B cell (primary cell): Measurements from ENCODE around the gene BCL2. TPM values are rescaled to one million over a fixed set of nuclear protein-coding genes. Genes with fewer than 3 reads are reported as not detected.
A peak's percentile ranks its signal among the peaks of the same experiment; 100 is the strongest.

ENCODE experiments used
- ATAC-seq: fragments of 200-7000 bp; cut with Tn5 transposase; one replicate; pipeline ENCODE4 v1.10.0; 2021; ENCODE audit warnings: low read depth, mild to moderate bottlenecking, moderate number of reproducible peaks, moderate library complexity
- CTCF ChIA-PET: fragments of 350-600 bp; sonication (Branson Sonifier 250); formaldehyde crosslinking; loops from one replicate; lab custom pipeline; 2021; ENCODE audit warnings: antibody characterized with exemption, inconsistent platforms; lab: Charles Lee
- POLR2A ChIA-PET: fragments of 350-600 bp; sonication (Branson Sonifier 250); formaldehyde crosslinking; loops from one replicate; lab custom pipeline; 2021; ENCODE audit warnings: antibody characterized with exemption; lab: Charles Lee
- DNase-seq: peaks from one replicate; pipeline ENCODE4 v3.0.0; 2013
- H2AFZ ChIP-seq: 2 replicates; pipeline ENCODE4 v1.6.1; 2012; ENCODE audit warnings: mild to moderate bottlenecking, low read depth, low read length; ENCODE audit not compliant: insufficient read depth, poor library complexity, severe bottlenecking
- H3K27ac ChIP-seq, 2 donors: 1 replicate in 1 of 2; 2 replicates in 1 of 2; pipeline ENCODE4 v1.5.1; 2012 to 2013; ENCODE audit warnings: low read length in 2 of 2, mild to moderate bottlenecking in 2 of 2, moderate library complexity in 1 of 2
- H3K27me3 ChIP-seq, 4 experiments: fragments of 200-600 bp in 1 of 4; sonication (generic) in 1 of 4; replicated peaks in 1 of 4; 1 replicate in 2 of 4; 2 replicates in 2 of 4; pipeline versions ENCODE4 v1.6.1 to v1.7.0; 2013 to 2016; ENCODE audit warnings: low read length in 3 of 4, mild to moderate bottlenecking in 2 of 4, mixed read lengths in 1 of 4, moderate library complexity in 1 of 4; ENCODE audit not compliant: insufficient read depth in 4 of 4, control insufficient read depth in 3 of 4; ENCODE audit errors: control extremely low read depth in 1 of 4
- H3K36me3 ChIP-seq, 2 experiments: replicated peaks in 1 of 2; 1 replicate in 1 of 2; 2 replicates in 1 of 2; pipeline versions ENCODE4 v1.6.1 to v1.7.1; 2013; ENCODE audit warnings: low read length in 1 of 2; ENCODE audit not compliant: insufficient read depth in 2 of 2, control insufficient read depth in 1 of 2; ENCODE audit errors: control extremely low read depth in 1 of 2, extremely low read depth in 1 of 2
- H3K4me1 ChIP-seq, 2 donors: fragments of 200-600 bp in 1 of 2; sonication (generic) in 1 of 2; 1 replicate in 1 of 2; 2 replicates in 1 of 2; pipeline versions ENCODE4 v1.5.1 to v1.6.1; 2013 to 2017; ENCODE audit warnings: low read length in 2 of 2; ENCODE audit not compliant: control insufficient read depth in 2 of 2, insufficient read depth in 2 of 2
- H3K4me2 ChIP-seq: replicated peaks from 2 replicates; pipeline ENCODE3; 2012; ENCODE audit warnings: mild to moderate bottlenecking, low read depth, low read length; ENCODE audit not compliant: poor library complexity, severe bottlenecking
- H3K4me3 ChIP-seq, 5 experiments: fragments of 200-600 bp in 1 of 5; sonication (generic) in 1 of 5; 1 replicate in 3 of 5; 2 replicates in 2 of 5; pipeline versions ENCODE4 v1.5.1 to v1.7.0; 2011 to 2016; ENCODE audit warnings: low read length in 4 of 5, mild to moderate bottlenecking in 4 of 5, low read depth in 2 of 5, control low read depth in 1 of 5, moderate library complexity in 1 of 5; ENCODE audit not compliant: insufficient read depth in 1 of 5; ENCODE audit errors: control extremely low read depth in 1 of 5, extremely low read depth in 1 of 5
- H3K79me2 ChIP-seq: fragments of 200-600 bp; sonication (generic); one replicate; pipeline ENCODE4 v1.6.0; 2016; ENCODE audit warnings: low read length; ENCODE audit not compliant: control insufficient read depth, insufficient read depth
- H3K9ac ChIP-seq: fragments of 200-600 bp; sonication (generic); 2 replicates; pipeline ENCODE4 v1.6.1; 2017; ENCODE audit warnings: mild to moderate bottlenecking, low read length, moderate library complexity
- H3K9me3 ChIP-seq, 3 donors: one replicate each; pipeline versions ENCODE4 v1.6.1 to v1.7.1; 2013; ENCODE audit warnings: low read length in 2 of 3; ENCODE audit not compliant: control insufficient read depth in 2 of 3, insufficient read depth in 1 of 3; ENCODE audit errors: control extremely low read depth in 1 of 3
- H4K20me1 ChIP-seq: 2 replicates; pipeline ENCODE4 v1.6.0; 2012; ENCODE audit warnings: mild to moderate bottlenecking, low read length; ENCODE audit not compliant: insufficient read depth, control insufficient read depth, poor library complexity, severe bottlenecking
- H3K27ac Mint-ChIP-seq: one replicate; pipeline ENCODE4 v1.8.0; 2021; ENCODE audit warnings: mixed read lengths
- H3K27me3 Mint-ChIP-seq: one replicate; pipeline ENCODE4 v1.8.0; 2021; ENCODE audit warnings: mixed read lengths
- H3K4me1 Mint-ChIP-seq: one replicate; pipeline ENCODE4 v1.8.0; 2021; ENCODE audit warnings: mixed read lengths
- H3K4me3 Mint-ChIP-seq: one replicate; pipeline ENCODE4 v1.8.0; 2021; ENCODE audit warnings: mixed read lengths
- H3K9me3 Mint-ChIP-seq: one replicate; pipeline ENCODE4 v1.8.0; 2022; ENCODE audit warnings: mixed read lengths; ENCODE audit not compliant: insufficient read depth
- EZH2 ChIP-seq: IDR thresholded peaks from 2 replicates; pipeline ENCODE4 v1.6.1; 2012; ENCODE audit warnings: borderline replicate concordance, low read depth, mild to moderate bottlenecking, moderate library complexity, low read length; ENCODE audit not compliant: insufficient read depth, poor library complexity, severe bottlenecking
- WGBS: methylation state at CpG from one replicate; pipeline ENCODE4 v1.1.5; 2013; ENCODE audit warnings: missing lambda C conversion rate; ENCODE audit not compliant: insufficient coverage; 5-methylcytosine and 5-hydroxymethylcytosine counted together
- intact Hi-C: fragments of 100-400 bp; cut with micrococcal nuclease; formaldehyde crosslinking; loops from one replicate; pipeline ENCODE4 v1.10.0; 2022
- polyA plus RNA-seq: library from polyadenylated mRNA; depleted of rRNA; stranded (reverse); fragments of >200 nt; gene quantifications from 2 replicates; pipeline ENCODE4 v1.2.3, GENCODE V29; 2012
- total RNA-seq, 2 donors: library from RNA; stranded (reverse); fragments of 120-200 nt in 1 of 2; gene quantifications; 1 replicate in 1 of 2; 2 replicates in 1 of 2; pipeline versions ENCODE4 v1.2.3 to v1.2.4, GENCODE V29; 2013 to 2022
- TF ChIP-seq, protein P1 (sequence below): fragments of 200-600 bp; IDR thresholded peaks from one replicate; pipeline ENCODE4 v1.8.0; 2022; ENCODE audit warnings: antibody characterized with exemption, mild to moderate bottlenecking

The BCL2 gene
- total and polyA plus RNA-seq, 2 donors (not counting 1 experiment from before 2014, with no cell fraction given) = 27.6 to 144 TPM

DNA sequence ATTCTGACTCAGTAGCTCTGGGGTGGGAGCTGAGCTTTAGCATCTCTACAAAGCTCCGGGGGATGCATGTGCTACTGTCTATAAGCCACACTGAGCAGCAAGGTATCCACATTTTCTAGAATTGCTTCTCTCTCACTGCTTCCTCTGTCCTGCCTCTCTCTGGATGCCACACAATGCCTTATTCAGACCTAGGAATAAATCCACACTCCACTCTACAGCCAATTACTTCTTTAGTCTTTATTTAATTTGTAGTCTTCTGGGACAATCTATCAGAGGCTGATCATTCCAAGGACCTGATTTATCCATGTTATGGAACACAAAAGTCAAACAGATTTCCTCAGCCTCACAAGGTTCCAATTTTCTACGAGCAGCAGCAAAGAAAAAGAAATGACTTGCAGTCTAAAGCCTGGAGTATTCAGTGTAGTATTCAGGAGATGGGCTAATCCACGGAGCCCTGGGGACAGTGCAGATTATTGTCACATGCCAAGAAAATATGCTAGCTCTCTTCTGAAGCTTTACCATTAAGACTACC is 4.4 kb downstream of the BCL2 start:
- H4K20me1 ChIP-seq = no peaks in the 10 kb centered on the region
- WGBS = 75% methylated on average over 1 of the region's 3 CpGs
- H3K4me1 ChIP-seq = peaks cover 60 to 64% of the 10 kb centered on the region in 2 donors
- no peaks in the 10 kb centered on the region for H3K27me3 ChIP-seq
- ChIA-PET POLR2A (interaction anchor here (1.2 to 1.3 kb wide), 2 partner anchors 154 to 183 kb away, joined by 3 to 4 read pairs; no protein-coding TSS in a partner anchor), CTCF (interaction anchor here (0.6 to 2.7 kb wide), 10 partner anchors 8 to 297 kb away, joined by 3 to 17 read pairs (median 6); no protein-coding TSS in a partner anchor)
- TF ChIP-seq, protein P1, sequence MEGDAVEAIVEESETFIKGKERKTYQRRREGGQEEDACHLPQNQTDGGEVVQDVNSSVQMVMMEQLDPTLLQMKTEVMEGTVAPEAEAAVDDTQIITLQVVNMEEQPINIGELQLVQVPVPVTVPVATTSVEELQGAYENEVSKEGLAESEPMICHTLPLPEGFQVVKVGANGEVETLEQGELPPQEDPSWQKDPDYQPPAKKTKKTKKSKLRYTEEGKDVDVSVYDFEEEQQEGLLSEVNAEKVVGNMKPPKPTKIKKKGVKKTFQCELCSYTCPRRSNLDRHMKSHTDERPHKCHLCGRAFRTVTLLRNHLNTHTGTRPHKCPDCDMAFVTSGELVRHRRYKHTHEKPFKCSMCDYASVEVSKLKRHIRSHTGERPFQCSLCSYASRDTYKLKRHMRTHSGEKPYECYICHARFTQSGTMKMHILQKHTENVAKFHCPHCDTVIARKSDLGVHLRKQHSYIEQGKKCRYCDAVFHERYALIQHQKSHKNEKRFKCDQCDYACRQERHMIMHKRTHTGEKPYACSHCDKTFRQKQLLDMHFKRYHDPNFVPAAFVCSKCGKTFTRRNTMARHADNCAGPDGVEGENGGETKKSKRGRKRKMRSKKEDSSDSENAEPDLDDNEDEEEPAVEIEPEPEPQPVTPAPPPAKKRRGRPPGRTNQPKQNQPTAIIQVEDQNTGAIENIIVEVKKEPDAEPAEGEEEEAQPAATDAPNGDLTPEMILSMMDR = no peak
- TF ChIP-seq EZH2 = no peak
- H3K9ac ChIP-seq = peak overlapping the region; percentile 91
- ATAC-seq (no peak), DNase-seq (no peak)
- intact Hi-C loops = loop anchor here (5.0 kb wide), 2 partner anchors 43 to 108 kb away; no protein-coding TSS in a partner anchor
- H3K36me3 ChIP-seq = no peaks in the 10 kb centered on the region
- no peaks in the 10 kb centered on the region for H3K9me3 ChIP-seq
- H3K27ac ChIP-seq = peak overlapping the region; percentile 68 to 92
- Mint-ChIP-seq H3K27ac (peak overlapping the region; percentile 92), H3K27me3 (no peaks in the 10 kb centered on the region), H3K9me3 (no peaks in the 10 kb centered on the region), H3K4me1 (peaks cover 71% of the 10 kb centered on the region), H3K4me3 (peak overlapping the region; percentile 81)
- peak overlapping the region; percentile 75 for H3K4me2 ChIP-seq
- H3K4me3 ChIP-seq = peak overlapping the region in 3 of 5 experiments; percentile 16 to 98 (median 16)
- H3K79me2 ChIP-seq = peaks cover 96% of the 10 kb centered on the region
- no peak overlapping the region for H2AFZ ChIP-seq
